ENCODE results near the gene GPR21. TPM values are rescaled to one million over a fixed set of nuclear protein-coding genes. Genes with fewer than 3 reads are reported as not detected.

The GPR21 gene
- total RNA-seq, 3 donors from 2014 or later (not counting 1 experiment from before 2014, with no cell fraction given) = 1.9 TPM; not detected in 2

DNA sequence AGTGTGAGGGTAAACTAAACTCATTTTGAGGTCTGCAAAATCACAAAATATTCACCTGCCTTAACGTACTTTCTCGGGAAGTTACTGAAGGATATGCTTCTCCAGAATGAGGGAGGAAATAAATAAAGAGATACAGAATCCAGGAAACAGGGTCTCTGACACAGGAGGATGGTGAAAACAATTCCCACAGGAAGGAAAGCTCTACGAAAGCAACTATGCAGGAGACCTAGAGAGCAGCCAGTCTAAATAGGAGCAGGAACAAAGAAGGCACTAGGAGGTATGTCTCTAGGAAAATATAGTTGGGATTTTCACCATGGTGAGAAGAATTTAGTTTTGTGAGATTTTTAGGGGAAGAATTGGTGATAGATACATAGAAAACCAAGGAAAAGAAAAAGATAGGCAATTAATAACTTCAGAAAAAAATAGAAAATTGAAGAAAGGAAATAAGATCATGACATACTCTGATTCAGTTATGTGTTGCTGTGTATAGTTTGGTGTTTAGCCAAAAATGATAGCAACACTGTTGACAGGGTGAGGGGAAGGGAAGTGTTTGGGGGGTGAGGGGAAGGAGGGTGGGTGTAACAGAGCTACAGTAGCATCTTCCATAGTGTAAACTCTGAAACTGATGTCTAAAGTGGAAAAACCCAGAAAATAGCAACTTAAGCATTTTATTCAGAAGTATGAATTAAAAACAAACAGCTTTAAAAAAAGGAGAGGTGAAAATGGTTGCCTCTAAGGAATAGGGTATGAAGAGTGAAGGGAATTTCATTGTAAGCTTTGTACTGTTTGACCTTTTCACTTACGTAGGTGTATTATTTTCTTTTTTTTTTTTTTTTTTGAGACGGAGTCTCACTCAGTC lies 9.8 kb downstream of the GPR21 start:
- Mint-ChIP-seq H3K4me1 (no peaks in the 10 kb centered on the region), H3K27ac (no peak overlapping the region), H3K9me3 (peaks cover 0 to 5% of the 10 kb centered on the region in 2 donors), H3K4me3 (no peak overlapping the region), H3K36me3 (peaks cover 15% of the 10 kb centered on the region), H3K27me3 (ENCODE audit: low read depth in 2 of 2) (no peaks in the 10 kb centered on the region)
- H3K4me3 ChIP-seq (ENCODE audit: low read length) = no peak overlapping the region
- intact Hi-C loops (cut with micrococcal nuclease) = no loop called here
- H3K4me1 ChIP-seq (ENCODE audit: control insufficient read depth, insufficient read depth, low read length) = no peaks in the 10 kb centered on the region
- TF ChIP-seq, protein P1, sequence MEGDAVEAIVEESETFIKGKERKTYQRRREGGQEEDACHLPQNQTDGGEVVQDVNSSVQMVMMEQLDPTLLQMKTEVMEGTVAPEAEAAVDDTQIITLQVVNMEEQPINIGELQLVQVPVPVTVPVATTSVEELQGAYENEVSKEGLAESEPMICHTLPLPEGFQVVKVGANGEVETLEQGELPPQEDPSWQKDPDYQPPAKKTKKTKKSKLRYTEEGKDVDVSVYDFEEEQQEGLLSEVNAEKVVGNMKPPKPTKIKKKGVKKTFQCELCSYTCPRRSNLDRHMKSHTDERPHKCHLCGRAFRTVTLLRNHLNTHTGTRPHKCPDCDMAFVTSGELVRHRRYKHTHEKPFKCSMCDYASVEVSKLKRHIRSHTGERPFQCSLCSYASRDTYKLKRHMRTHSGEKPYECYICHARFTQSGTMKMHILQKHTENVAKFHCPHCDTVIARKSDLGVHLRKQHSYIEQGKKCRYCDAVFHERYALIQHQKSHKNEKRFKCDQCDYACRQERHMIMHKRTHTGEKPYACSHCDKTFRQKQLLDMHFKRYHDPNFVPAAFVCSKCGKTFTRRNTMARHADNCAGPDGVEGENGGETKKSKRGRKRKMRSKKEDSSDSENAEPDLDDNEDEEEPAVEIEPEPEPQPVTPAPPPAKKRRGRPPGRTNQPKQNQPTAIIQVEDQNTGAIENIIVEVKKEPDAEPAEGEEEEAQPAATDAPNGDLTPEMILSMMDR (IDR thresholded peaks at IDR 0.05) = no peak
- WGBS (ENCODE audit: insufficient coverage) = 96% methylated on average over 3 of the region's 5 CpGs
- no peak for ATAC-seq
- H3K9me3 ChIP-seq (ENCODE audit: control insufficient read depth, insufficient read depth, low read length) = no peaks in the 10 kb centered on the region
- no peaks in the 10 kb centered on the region for H3K27me3 ChIP-seq (ENCODE audit: control insufficient read depth, insufficient read depth, low read length)
- H3K27ac ChIP-seq (ENCODE audit: low read length) = no peak overlapping the region
- peaks cover 4% of the 10 kb centered on the region for H3K36me3 ChIP-seq (ENCODE audit: control insufficient read depth, insufficient read depth, low read length)
- no peak for DNase-seq

DNA sequence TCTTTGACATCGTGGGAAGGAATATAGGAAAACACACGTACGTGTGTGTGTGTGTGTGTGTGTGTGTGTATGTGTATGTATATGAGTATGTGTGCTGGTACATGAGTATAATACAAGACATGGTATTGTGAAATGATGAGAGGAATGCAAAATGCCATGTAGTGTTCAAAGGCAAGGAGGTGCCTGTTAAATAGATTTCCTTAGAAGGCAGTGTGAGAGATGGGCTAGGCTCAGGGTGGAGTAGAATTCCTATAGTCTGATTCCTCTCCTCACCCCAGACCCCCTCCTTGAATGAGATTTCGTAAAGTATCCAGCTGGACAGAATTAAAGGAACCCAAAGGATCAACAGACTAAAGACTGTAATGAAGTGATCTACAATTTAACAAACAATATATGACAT lies 11.1 kb downstream of the GPR21 start:
- peaks cover 15% of the 10 kb centered on the region for H3K36me3 Mint-ChIP-seq
- no peak overlapping the region for H3K4me3 Mint-ChIP-seq
- no peak for DNase-seq
- H3K27ac Mint-ChIP-seq = no peak overlapping the region
- intact Hi-C loops (cut with micrococcal nuclease) = no loop called here
- Histone ChIP-seq H3K9me3 (ENCODE audit: control insufficient read depth, insufficient read depth, low read length) (no peaks in the 10 kb centered on the region), H3K4me1 (ENCODE audit: control insufficient read depth, insufficient read depth, low read length) (no peaks in the 10 kb centered on the region), H3K27ac (ENCODE audit: low read length) (no peak overlapping the region), H3K4me3 (ENCODE audit: low read length) (no peak overlapping the region), H3K27me3 (ENCODE audit: control insufficient read depth, insufficient read depth, low read length) (no peaks in the 10 kb centered on the region), H3K36me3 (ENCODE audit: control insufficient read depth, insufficient read depth, low read length) (peaks cover 4% of the 10 kb centered on the region)
- 85% methylated on average over 3 of the region's 4 CpGs for WGBS (ENCODE audit: insufficient coverage)
- ATAC-seq = no peak
- no peaks in the 10 kb centered on the region for H3K27me3 Mint-ChIP-seq (ENCODE audit: low read depth in 2 of 2)
- TF ChIP-seq, protein P1 (IDR thresholded peaks at IDR 0.05) = no peak
- H3K9me3 Mint-ChIP-seq = peaks cover 0 to 5% of the 10 kb centered on the region in 2 donors
- H3K4me1 Mint-ChIP-seq = no peaks in the 10 kb centered on the region

DNA sequence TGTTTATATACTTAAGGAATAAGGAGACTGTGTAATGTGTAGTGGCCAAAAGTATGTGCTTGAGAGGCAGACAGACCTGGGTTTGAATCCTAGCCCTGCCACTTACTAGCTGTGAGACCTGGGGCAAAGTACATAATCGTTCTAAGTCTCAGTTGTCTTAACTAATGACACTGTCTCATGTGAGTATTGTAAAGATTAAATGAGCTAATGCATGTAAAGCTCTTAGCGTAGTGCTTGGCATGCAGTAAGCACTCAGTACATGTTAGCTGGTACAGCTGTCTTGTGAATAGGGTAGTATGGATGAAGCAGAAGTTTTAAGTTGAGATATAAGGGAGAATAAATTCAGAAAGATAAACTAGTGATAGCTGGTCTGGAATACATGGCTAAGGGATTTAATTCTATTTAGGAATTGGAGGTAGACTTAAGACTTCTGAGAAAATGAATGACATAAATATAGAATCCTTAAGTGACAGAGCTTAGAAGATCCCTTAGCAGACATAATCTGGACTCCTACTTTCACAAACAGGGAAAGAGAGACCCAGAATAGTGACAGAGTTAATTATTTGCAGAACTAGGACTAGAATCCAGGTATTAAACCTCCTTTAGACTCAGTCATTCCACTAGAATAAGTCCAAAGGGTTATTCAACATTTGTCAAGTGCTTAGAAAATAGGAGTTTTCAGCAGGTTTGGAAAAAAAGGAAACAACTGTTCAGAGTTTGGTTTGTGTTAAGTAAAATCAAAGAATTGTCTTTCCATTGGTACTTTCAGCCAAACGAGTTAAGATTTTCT lies 13.1 kb downstream of the GPR21 start:
- Mint-ChIP-seq H3K4me3 (no peak overlapping the region), H3K36me3 (peaks cover 15% of the 10 kb centered on the region), H3K4me1 (no peaks in the 10 kb centered on the region), H3K9me3 (peaks cover 0 to 5% of the 10 kb centered on the region in 2 donors), H3K27ac (no peak overlapping the region), H3K27me3 (ENCODE audit: low read depth in 2 of 2) (no peaks in the 10 kb centered on the region)
- H3K36me3 ChIP-seq (ENCODE audit: control insufficient read depth, insufficient read depth, low read length) = peaks cover 4% of the 10 kb centered on the region
- H3K4me3 ChIP-seq (ENCODE audit: low read length) = no peak overlapping the region
- H3K4me1 ChIP-seq (ENCODE audit: control insufficient read depth, insufficient read depth, low read length) = no peaks in the 10 kb centered on the region
- 75% methylated on average over 2 of the region's 3 CpGs for WGBS (ENCODE audit: insufficient coverage)
- no peak for ATAC-seq
- intact Hi-C loops (cut with micrococcal nuclease) = no loop called here
- TF ChIP-seq, protein P1 (IDR thresholded peaks at IDR 0.05) = no peak
- H3K27me3 ChIP-seq (ENCODE audit: control insufficient read depth, insufficient read depth, low read length) = no peaks in the 10 kb centered on the region
- no peak overlapping the region for H3K27ac ChIP-seq (ENCODE audit: low read length)
- DNase-seq = no peak
- no peaks in the 10 kb centered on the region for H3K9me3 ChIP-seq (ENCODE audit: control insufficient read depth, insufficient read depth, low read length)
